DMS153 treated with DMSO at 0.1 percent for 48 hours (cell line): ENCODE data around the gene FILIP1.

Experiments used
- DNase-seq: peaks from one replicate; lab custom pipeline; 2025; ENCODE audit not compliant: unreplicated experiment; lab: John Stamatoyannopoulos, UW

Gene FILIP1

GRCh38 chr6:75348882-75349261, 144.7 kb downstream of the FILIP1 start:
- DNase-seq = no peak

GRCh38 chr6:75347898-75348610, 145.5 kb downstream of the FILIP1 start:
- DNase-seq = no peak

GRCh38 chr6:75345413-75345812, 148.2 kb downstream of the FILIP1 start:
- DNase-seq = no peak

GRCh38 chr6:75344455-75344854, 149.1 kb downstream of the FILIP1 start:
- DNase-seq = no peak

GRCh38 chr6:75344021-75344420, 149.6 kb downstream of the FILIP1 start:
- no peak for DNase-seq

- no peak for DNase-seq
These were observed 155.6 kb downstream of the FILIP1 start for GRCh38 chr6:75337835-75338580.

GRCh38 chr6:75334266-75335040, 159.1 kb downstream of the FILIP1 start:
- DNase-seq = no peak

GRCh38 chr6:75333676-75334200, 159.9 kb downstream of the FILIP1 start:
- DNase-seq = no peak

- no peak for DNase-seq
These were observed 162.4 kb downstream of the FILIP1 start for GRCh38 chr6:75331151-75331550.

- no peak for DNase-seq
These were observed 163.9 kb downstream of the FILIP1 start for GRCh38 chr6:75329703-75330102.

GRCh38 chr6:75327807-75328206, 165.8 kb downstream of the FILIP1 start:
- no peak for DNase-seq

- DNase-seq = no peak
These were observed 166.9 kb downstream of the FILIP1 start for GRCh38 chr6:75326557-75327258.

- no peak for DNase-seq
These were observed 174.7 kb downstream of the FILIP1 start for GRCh38 chr6:75318900-75319299.

GRCh38 chr6:75317503-75318206, 175.9 kb downstream of the FILIP1 start:
- no peak for DNase-seq

GRCh38 chr6:75315978-75316377, 177.6 kb downstream of the FILIP1 start:
- DNase-seq = no peak

GRCh38 chr6:75308250-75308988, 185.2 kb downstream of the FILIP1 start:
- no peak for DNase-seq

- DNase-seq = no peak
These were observed 186.1 kb downstream of the FILIP1 start for GRCh38 chr6:75307364-75308004.

GRCh38 chr6:75306064-75306463, 187.5 kb downstream of the FILIP1 start:
- DNase-seq = no peak

GRCh38 chr6:75305573-75305972, 188.0 kb downstream of the FILIP1 start:
- no peak for DNase-seq
